Astrocyte (in vitro differentiated cells and primary cell): ENCODE results near the gene MRPS9. TPM values are rescaled to one million over a fixed set of nuclear protein-coding genes. Genes with fewer than 3 reads are reported as not detected.
A peak's percentile ranks its signal among the peaks of the same experiment; 100 is the strongest.

Experiments used
- DNase-seq: peaks from one replicate; pipeline ENCODE4 v3.0.0-alpha.2; 2010; ENCODE audit warnings: low read depth
- FAIRE-seq: peaks from 2 replicates; lab custom pipeline; 2011; peaks lifted over from hg19 to GRCh38; lab: Jason Lieb, UNC
- H2AFZ ChIP-seq: 2 replicates; pipeline ENCODE4 v1.6.0; 2012; ENCODE audit warnings: low read depth, low read length, inconsistent platforms
- H3K27ac ChIP-seq: 2 replicates; pipeline ENCODE4 v1.5.1; 2011; ENCODE audit warnings: low read depth, low read length, inconsistent platforms
- H3K27me3 ChIP-seq: 2 replicates; pipeline ENCODE4 v1.6.0; 2011; ENCODE audit warnings: low read length, inconsistent platforms; ENCODE audit not compliant: insufficient read depth
- H3K36me3 ChIP-seq: 2 replicates; pipeline ENCODE4 v1.5.1; 2011; ENCODE audit warnings: low read length, inconsistent platforms; ENCODE audit not compliant: insufficient read depth
- H3K4me1 ChIP-seq: 2 replicates; pipeline ENCODE4 v1.5.1; 2011; ENCODE audit warnings: low read length, inconsistent platforms; ENCODE audit not compliant: insufficient read depth
- H3K4me2 ChIP-seq: 2 replicates; pipeline ENCODE4 v1.6.0; 2012; ENCODE audit warnings: low read length, inconsistent platforms
- H3K4me3 ChIP-seq: 2 replicates; pipeline ENCODE4 v1.5.1; 2011; ENCODE audit warnings: low read depth, mild to moderate bottlenecking, low read length, inconsistent platforms; ENCODE audit not compliant: insufficient read depth
- H3K79me2 ChIP-seq: 2 replicates; pipeline ENCODE4 v1.6.0; 2012; ENCODE audit warnings: mild to moderate bottlenecking, low read length, inconsistent platforms; ENCODE audit not compliant: insufficient read depth
- H3K9ac ChIP-seq: 2 replicates; pipeline ENCODE4 v1.6.0; 2012; ENCODE audit warnings: mild to moderate bottlenecking, low read length, inconsistent platforms
- H3K9me3 ChIP-seq: 2 replicates; pipeline ENCODE4 v1.5.1; 2012; ENCODE audit warnings: low read depth, mild to moderate bottlenecking, low read length, inconsistent platforms; ENCODE audit not compliant: insufficient read depth
- H4K20me1 ChIP-seq: 2 replicates; pipeline ENCODE4 v1.6.0; 2012; ENCODE audit warnings: low read length, inconsistent platforms; ENCODE audit not compliant: insufficient read depth
- H3K27ac Mint-ChIP-seq: one replicate; pipeline ENCODE4 v1.8.0; 2021; ENCODE audit warnings: mild to moderate bottlenecking, mixed read lengths; ENCODE audit not compliant: unreplicated experiment
- H3K27me3 Mint-ChIP-seq: one replicate; pipeline ENCODE4 v1.8.0; 2021; ENCODE audit warnings: low read depth, mixed read lengths; ENCODE audit not compliant: unreplicated experiment
- H3K36me3 Mint-ChIP-seq: one replicate; pipeline ENCODE4 v1.8.0; 2021; ENCODE audit warnings: low read depth, mixed read lengths; ENCODE audit not compliant: unreplicated experiment
- H3K4me1 Mint-ChIP-seq: one replicate; pipeline ENCODE4 v1.8.0; 2021; ENCODE audit warnings: low read depth, mixed read lengths; ENCODE audit not compliant: unreplicated experiment
- H3K4me3 Mint-ChIP-seq: one replicate; pipeline ENCODE4 v1.8.0; 2021; ENCODE audit warnings: mild to moderate bottlenecking, moderate library complexity, mixed read lengths; ENCODE audit not compliant: unreplicated experiment
- H3K9me3 Mint-ChIP-seq: one replicate; pipeline ENCODE4 v1.8.0; 2021; ENCODE audit warnings: mild to moderate bottlenecking, mixed read lengths; ENCODE audit not compliant: unreplicated experiment
- CTCF ChIP-seq: IDR thresholded peaks from 2 replicates; pipeline ENCODE4 v1.5.1; 2011; ENCODE audit warnings: low read depth, mild to moderate bottlenecking, inconsistent platforms, low read length, moderate library complexity; ENCODE audit not compliant: insufficient read depth
- EZH2 ChIP-seq: IDR thresholded peaks from 2 replicates; pipeline ENCODE4 v1.6.1; 2012; ENCODE audit warnings: mild to moderate bottlenecking, low read length, inconsistent platforms; ENCODE audit not compliant: insufficient read depth
- total RNA-seq: library from RNA; stranded (reverse); gene quantifications from 2 replicates; pipeline ENCODE4 v1.2.1, GENCODE V29; 2021

Gene MRPS9
- total RNA-seq, 1 donor from 2014 or later, result 32.3 TPM

- Histone ChIP-seq H4K20me1 (peaks cover 16% of the 10 kb centered on the region), H3K4me1 (no peaks in the 10 kb centered on the region), H3K79me2 (no peaks in the 10 kb centered on the region), H3K9me3 (no peaks in the 10 kb centered on the region), H3K36me3 (peaks cover 3% of the 10 kb centered on the region), H3K4me2 (no peak overlapping the region), H3K27ac (no peak overlapping the region), H3K27me3 (no peaks in the 10 kb centered on the region), H3K9ac (no peak overlapping the region), H2AFZ (no peak overlapping the region), H3K4me3 (no peak overlapping the region)
- no peak for DNase-seq
- H3K36me3 Mint-ChIP-seq, result peaks cover 1% of the 10 kb centered on the region
- peaks cover 3% of the 10 kb centered on the region for H3K4me1 Mint-ChIP-seq
- H3K4me3 Mint-ChIP-seq, result no peak overlapping the region
- no peak for FAIRE-seq
- TF ChIP-seq CTCF (no peak), EZH2 (no peak)
- no peak overlapping the region for H3K27ac Mint-ChIP-seq
- H3K9me3 Mint-ChIP-seq, result no peaks in the 10 kb centered on the region
- no peaks in the 10 kb centered on the region for H3K27me3 Mint-ChIP-seq
These were observed 33.5 kb downstream of the MRPS9 start for GRCh38 chr2:105071379-105071778.

- H2AFZ ChIP-seq, result no peak overlapping the region
- no peak overlapping the region for H3K9ac ChIP-seq
- Mint-ChIP-seq H3K4me1 (peaks cover 3% of the 10 kb centered on the region), H3K36me3 (peaks cover 1% of the 10 kb centered on the region), H3K27ac (no peak overlapping the region), H3K27me3 (no peaks in the 10 kb centered on the region), H3K4me3 (no peak overlapping the region), H3K9me3 (no peaks in the 10 kb centered on the region)
- H3K27me3 ChIP-seq, result no peaks in the 10 kb centered on the region
- no peaks in the 10 kb centered on the region for H3K4me1 ChIP-seq
- H3K27ac ChIP-seq, result no peak overlapping the region
- FAIRE-seq (no peak), DNase-seq (no peak)
- peaks cover 16% of the 10 kb centered on the region for H4K20me1 ChIP-seq
- peaks cover 3% of the 10 kb centered on the region for H3K36me3 ChIP-seq
- H3K79me2 ChIP-seq, result no peaks in the 10 kb centered on the region
- no peaks in the 10 kb centered on the region for H3K9me3 ChIP-seq
- TF ChIP-seq EZH2 (no peak), CTCF (no peak)
- H3K4me2 ChIP-seq, result no peak overlapping the region
- no peak overlapping the region for H3K4me3 ChIP-seq
These were observed 34.2 kb downstream of the MRPS9 start for GRCh38 chr2:105072039-105072438.

- H3K27me3 Mint-ChIP-seq, result no peaks in the 10 kb centered on the region
- Histone ChIP-seq H2AFZ (no peak overlapping the region), H3K9ac (no peak overlapping the region), H3K79me2 (no peaks in the 10 kb centered on the region), H3K4me2 (no peak overlapping the region), H3K9me3 (no peaks in the 10 kb centered on the region), H3K27ac (no peak overlapping the region), H3K27me3 (no peaks in the 10 kb centered on the region), H3K4me1 (no peaks in the 10 kb centered on the region), H3K36me3 (peaks cover 3% of the 10 kb centered on the region), H4K20me1 (peaks cover 15% of the 10 kb centered on the region), H3K4me3 (no peak overlapping the region)
- no peak overlapping the region for H3K27ac Mint-ChIP-seq
- H3K4me1 Mint-ChIP-seq, result peaks cover 3% of the 10 kb centered on the region
- H3K36me3 Mint-ChIP-seq, result peaks cover 1% of the 10 kb centered on the region
- H3K4me3 Mint-ChIP-seq, result no peak overlapping the region
- no peak for TF ChIP-seq CTCF
- no peak for TF ChIP-seq EZH2
- DNase-seq (no peak), FAIRE-seq (peak; percentile 70)
- H3K9me3 Mint-ChIP-seq, result no peaks in the 10 kb centered on the region
These were observed 35.7 kb downstream of the MRPS9 start for GRCh38 chr2:105073591-105073990.
